NCI-H524 (cell line): Measurements from ENCODE around the gene EFR3B.
"Not testable (repeated sequence)": the region's sequence is repeated elsewhere in the genome, so short reads cannot be mapped to it uniquely, and the experiment has no call there.

Source experiments
- DNase-seq, 2 experiments: peaks; one replicate each; lab custom pipeline; 2025; lab: John Stamatoyannopoulos, UW

The EFR3B gene

GRCh38 chr2:25072606-25073005, 30.7 kb downstream of the EFR3B start:
- DNase-seq: no peak

- no peak for DNase-seq
These were observed 31.1 kb downstream of the EFR3B start for GRCh38 chr2:25073025-25073424.

- DNase-seq: no peak
These were observed 32.0 kb downstream of the EFR3B start for GRCh38 chr2:25073914-25074313.

- no peak for DNase-seq
These were observed 33.0 kb downstream of the EFR3B start for GRCh38 chr2:25074826-25075225.

- DNase-seq: no peak
These were observed 34.9 kb downstream of the EFR3B start for GRCh38 chr2:25076749-25077148.

- DNase-seq: no peak
These were observed 35.9 kb downstream of the EFR3B start for GRCh38 chr2:25077789-25078169.

GRCh38 chr2:25078170-25079049, 36.5 kb downstream of the EFR3B start:
- DNase-seq: no peak

- DNase-seq: no peak
These were observed 37.3 kb downstream of the EFR3B start for GRCh38 chr2:25079050-25079635.

GRCh38 chr2:25081237-25081790, 39.4 kb downstream of the EFR3B start:
- no peak for DNase-seq

GRCh38 chr2:25082002-25082622, 40.2 kb downstream of the EFR3B start:
- DNase-seq: no peak

GRCh38 chr2:25085761-25086560, 44.1 kb downstream of the EFR3B start:
- no peak for DNase-seq

GRCh38 chr2:25088817-25089516, 47.1 kb downstream of the EFR3B start:
- DNase-seq: no peak

GRCh38 chr2:25089605-25090315, 47.9 kb downstream of the EFR3B start:
- DNase-seq: no peak

GRCh38 chr2:25090801-25091200, 48.9 kb downstream of the EFR3B start:
- DNase-seq: peak; percentile 31

- no peak for DNase-seq
These were observed 49.4 kb downstream of the EFR3B start for GRCh38 chr2:25091265-25091664.

GRCh38 chr2:25098056-25098455, 56.2 kb downstream of the EFR3B start:
- no peak for DNase-seq

- no peak for DNase-seq
These were observed 57.0 kb downstream of the EFR3B start for GRCh38 chr2:25098670-25099486.

- DNase-seq: not testable (repeated sequence)
These were observed 60.5 kb downstream of the EFR3B start for GRCh38 chr2:25102352-25102751.

- DNase-seq: no peak
These were observed 61.5 kb downstream of the EFR3B start for GRCh38 chr2:25103287-25103871.
